Activated T-helper 17 cell treated with anti-CD3 and anti-CD28 coated beads, Interleukin-2, amount 50 U/mL, for 72 hours (primary cell): ENCODE results near the gene C14orf180. TPM values are rescaled to one million over a fixed set of nuclear protein-coding genes. Genes with fewer than 3 reads are reported as not detected.

Experiments used
- ATAC-seq: fragments of 150-1000 bp; cut with Tn5 transposase; replicated peaks from 2 replicates; pipeline ENCODE4 v1.10.0; 2021; ENCODE audit warnings: mild to moderate bottlenecking, moderate library complexity
- H3K27ac Mint-ChIP-seq: one replicate; pipeline ENCODE4 v1.8.0; 2022; ENCODE audit warnings: mixed read lengths
- H3K27me3 Mint-ChIP-seq: one replicate; pipeline ENCODE4 v1.8.0; 2022; ENCODE audit warnings: mixed read lengths
- H3K36me3 Mint-ChIP-seq: one replicate; pipeline ENCODE4 v1.8.0; 2022; ENCODE audit warnings: low read depth, mild to moderate bottlenecking, mixed read lengths
- H3K4me1 Mint-ChIP-seq: one replicate; pipeline ENCODE4 v1.8.0; 2022; ENCODE audit warnings: mixed read lengths
- H3K4me3 Mint-ChIP-seq: one replicate; pipeline ENCODE4 v1.8.0; 2022; ENCODE audit warnings: mild to moderate bottlenecking, mixed read lengths
- H3K9me3 Mint-ChIP-seq: one replicate; pipeline ENCODE4 v1.8.0; 2022; ENCODE audit warnings: mixed read lengths
- total RNA-seq, 2 donors: library from RNA; stranded (reverse); gene quantifications; one replicate each; pipeline ENCODE4 v1.2.3, GENCODE V29; 2022

C14orf180 gene
- total RNA-seq, 2 donors from 2014 or later: not detected

GRCh38 chr14:104587641-104588040, 8.1 kb downstream of the C14orf180 start:
- Mint-ChIP-seq H3K4me3 (no peak overlapping the region), H3K27ac (no peak overlapping the region), H3K4me1 (peaks cover 4% of the 10 kb centered on the region), H3K9me3 (no peaks in the 10 kb centered on the region), H3K36me3 (no peaks in the 10 kb centered on the region), H3K27me3 (peaks cover 19% of the 10 kb centered on the region)
- ATAC-seq: no peak

- Mint-ChIP-seq H3K4me1 (peaks cover 4% of the 10 kb centered on the region), H3K27me3 (peaks cover 19% of the 10 kb centered on the region), H3K27ac (no peak overlapping the region), H3K9me3 (no peaks in the 10 kb centered on the region), H3K36me3 (no peaks in the 10 kb centered on the region), H3K4me3 (no peak overlapping the region)
- ATAC-seq: no peak
Observed at GRCh38 chr14:104588066-104588857, 8.7 kb downstream of the C14orf180 start.

GRCh38 chr14:104589338-104590195, 10.0 kb downstream of the C14orf180 start:
- Mint-ChIP-seq H3K4me1 (peaks cover 4% of the 10 kb centered on the region), H3K27ac (no peak overlapping the region), H3K9me3 (no peaks in the 10 kb centered on the region), H3K4me3 (no peak overlapping the region), H3K27me3 (peaks cover 14% of the 10 kb centered on the region), H3K36me3 (no peaks in the 10 kb centered on the region)
- ATAC-seq: no peak

GRCh38 chr14:104590240-104590965, 10.8 kb downstream of the C14orf180 start:
- H3K36me3 Mint-ChIP-seq: no peaks in the 10 kb centered on the region
- no peak overlapping the region for H3K4me3 Mint-ChIP-seq
- peaks cover 12% of the 10 kb centered on the region for H3K27me3 Mint-ChIP-seq
- H3K27ac Mint-ChIP-seq: no peak overlapping the region
- H3K4me1 Mint-ChIP-seq: peaks cover 4% of the 10 kb centered on the region
- no peaks in the 10 kb centered on the region for H3K9me3 Mint-ChIP-seq
- no peak for ATAC-seq

GRCh38 chr14:104591031-104591430, 11.5 kb downstream of the C14orf180 start:
- no peak for ATAC-seq
- H3K27ac Mint-ChIP-seq: no peak overlapping the region
- H3K4me1 Mint-ChIP-seq: peaks cover 4% of the 10 kb centered on the region
- H3K9me3 Mint-ChIP-seq: no peaks in the 10 kb centered on the region
- H3K36me3 Mint-ChIP-seq: no peaks in the 10 kb centered on the region
- peaks cover 9% of the 10 kb centered on the region for H3K27me3 Mint-ChIP-seq
- H3K4me3 Mint-ChIP-seq: no peak overlapping the region

- no peaks in the 10 kb centered on the region for H3K36me3 Mint-ChIP-seq
- peaks cover 4% of the 10 kb centered on the region for H3K4me1 Mint-ChIP-seq
- no peaks in the 10 kb centered on the region for H3K9me3 Mint-ChIP-seq
- no peak overlapping the region for H3K27ac Mint-ChIP-seq
- no peak for ATAC-seq
- peaks cover 13% of the 10 kb centered on the region for H3K27me3 Mint-ChIP-seq
- no peak overlapping the region for H3K4me3 Mint-ChIP-seq
Observed at GRCh38 chr14:104591506-104592291, 12.1 kb downstream of the C14orf180 start.

- H3K9me3 Mint-ChIP-seq: no peaks in the 10 kb centered on the region
- H3K4me3 Mint-ChIP-seq: no peak overlapping the region
- ATAC-seq: no peak
- H3K4me1 Mint-ChIP-seq: peaks cover 4% of the 10 kb centered on the region
- no peaks in the 10 kb centered on the region for H3K36me3 Mint-ChIP-seq
- no peak overlapping the region for H3K27ac Mint-ChIP-seq
- peaks cover 14% of the 10 kb centered on the region for H3K27me3 Mint-ChIP-seq
Observed at GRCh38 chr14:104592292-104592672, 12.7 kb downstream of the C14orf180 start.

GRCh38 chr14:104592785-104593184, 13.2 kb downstream of the C14orf180 start:
- Mint-ChIP-seq H3K4me1 (peaks cover 4% of the 10 kb centered on the region), H3K4me3 (no peak overlapping the region), H3K36me3 (no peaks in the 10 kb centered on the region), H3K27me3 (peaks cover 14% of the 10 kb centered on the region), H3K27ac (no peak overlapping the region), H3K9me3 (no peaks in the 10 kb centered on the region)
- ATAC-seq: no peak

- H3K27me3 Mint-ChIP-seq: peaks cover 14% of the 10 kb centered on the region
- H3K4me1 Mint-ChIP-seq: peaks cover 4% of the 10 kb centered on the region
- ATAC-seq: no peak
- no peaks in the 10 kb centered on the region for H3K36me3 Mint-ChIP-seq
- no peaks in the 10 kb centered on the region for H3K9me3 Mint-ChIP-seq
- no peak overlapping the region for H3K27ac Mint-ChIP-seq
- H3K4me3 Mint-ChIP-seq: no peak overlapping the region
Observed at GRCh38 chr14:104593241-104593701, 13.7 kb downstream of the C14orf180 start.

- H3K27ac Mint-ChIP-seq: no peak overlapping the region
- no peak for ATAC-seq
- H3K4me1 Mint-ChIP-seq: peaks cover 4% of the 10 kb centered on the region
- peaks cover 14% of the 10 kb centered on the region for H3K27me3 Mint-ChIP-seq
- H3K36me3 Mint-ChIP-seq: no peaks in the 10 kb centered on the region
- no peaks in the 10 kb centered on the region for H3K9me3 Mint-ChIP-seq
- no peak overlapping the region for H3K4me3 Mint-ChIP-seq
Observed at GRCh38 chr14:104593710-104594136, 14.2 kb downstream of the C14orf180 start.

GRCh38 chr14:104594310-104595046, 14.9 kb downstream of the C14orf180 start:
- Mint-ChIP-seq H3K36me3 (no peaks in the 10 kb centered on the region), H3K4me3 (no peak overlapping the region), H3K4me1 (peaks cover 4% of the 10 kb centered on the region), H3K27ac (no peak overlapping the region), H3K27me3 (peaks cover 16% of the 10 kb centered on the region), H3K9me3 (no peaks in the 10 kb centered on the region)
- no peak for ATAC-seq

GRCh38 chr14:104595116-104595675, 15.6 kb downstream of the C14orf180 start:
- Mint-ChIP-seq H3K27ac (no peak overlapping the region), H3K36me3 (no peaks in the 10 kb centered on the region), H3K4me1 (peaks cover 4% of the 10 kb centered on the region), H3K27me3 (peaks cover 18% of the 10 kb centered on the region), H3K4me3 (no peak overlapping the region), H3K9me3 (no peaks in the 10 kb centered on the region)
- no peak for ATAC-seq

- H3K36me3 Mint-ChIP-seq: no peaks in the 10 kb centered on the region
- H3K27me3 Mint-ChIP-seq: peaks cover 20% of the 10 kb centered on the region
- H3K4me3 Mint-ChIP-seq: no peak overlapping the region
- no peak for ATAC-seq
- no peaks in the 10 kb centered on the region for H3K9me3 Mint-ChIP-seq
- no peak overlapping the region for H3K27ac Mint-ChIP-seq
- H3K4me1 Mint-ChIP-seq: peaks cover 4% of the 10 kb centered on the region
Observed at GRCh38 chr14:104595911-104596450, 16.4 kb downstream of the C14orf180 start.
